ENCODE measurements around the gene FCN1.

The FCN1 gene

DNA sequence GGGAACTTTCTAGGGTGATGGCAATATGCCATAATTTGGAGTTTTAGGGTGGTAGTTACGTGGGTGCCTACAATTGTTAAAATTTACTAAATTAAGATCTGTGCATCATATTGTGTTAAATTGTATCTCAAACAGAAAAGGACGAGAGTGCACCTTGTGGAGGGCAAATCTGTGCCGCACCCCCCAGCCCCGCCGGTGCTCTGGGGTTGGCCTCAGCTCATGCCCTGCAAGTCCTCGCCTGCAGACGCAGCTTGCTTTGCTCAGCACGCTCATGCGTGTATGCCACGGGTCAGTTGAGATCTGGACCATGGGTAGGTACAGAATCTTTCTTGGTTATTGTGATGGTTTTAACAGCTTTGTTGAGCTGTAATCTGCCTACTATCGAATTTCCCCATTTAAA, 33.7 kb upstream of the FCN1 start:
- DNase-seq (ENCODE audit: low spot score) = no peak

- no peak for DNase-seq (ENCODE audit: low spot score)
Measured at GRCh38 chr9:134950386-134951210, 32.9 kb upstream of the FCN1 start.

DNA sequence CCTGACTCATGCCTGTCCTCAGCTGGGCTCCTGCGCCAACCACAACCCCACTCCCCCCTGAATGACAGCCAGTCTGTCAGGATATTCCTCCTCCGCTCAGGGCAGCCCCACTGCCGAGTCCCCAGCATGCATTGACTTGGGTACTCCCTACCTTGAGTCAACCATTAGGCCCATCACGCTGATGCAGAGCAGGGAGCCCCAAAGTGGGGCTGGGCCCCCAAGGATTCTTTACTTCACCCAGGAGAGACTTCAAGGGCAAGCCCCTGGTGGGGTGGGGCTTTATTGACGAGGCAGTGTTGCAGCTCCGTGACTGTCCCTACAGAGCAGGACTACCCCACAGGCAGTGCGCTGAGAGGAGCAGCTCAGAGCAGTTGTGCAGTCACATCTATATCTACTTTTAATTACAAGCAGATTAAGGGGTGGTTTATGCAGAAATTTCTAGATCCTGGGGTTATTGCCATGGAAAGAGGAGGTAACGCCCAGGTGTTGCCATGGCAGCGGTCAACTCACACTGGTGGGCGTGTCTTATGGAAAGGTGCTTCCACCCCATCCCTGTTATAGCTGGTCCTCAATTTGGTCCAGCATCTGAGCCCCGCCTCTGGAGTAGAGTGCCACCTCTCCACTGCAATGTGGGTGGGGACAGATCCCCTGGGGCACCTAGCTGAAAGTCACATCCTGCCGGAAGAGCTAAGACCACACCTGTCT, 32.1 kb upstream of the FCN1 start:
- no peak for DNase-seq (ENCODE audit: low spot score)

DNA sequence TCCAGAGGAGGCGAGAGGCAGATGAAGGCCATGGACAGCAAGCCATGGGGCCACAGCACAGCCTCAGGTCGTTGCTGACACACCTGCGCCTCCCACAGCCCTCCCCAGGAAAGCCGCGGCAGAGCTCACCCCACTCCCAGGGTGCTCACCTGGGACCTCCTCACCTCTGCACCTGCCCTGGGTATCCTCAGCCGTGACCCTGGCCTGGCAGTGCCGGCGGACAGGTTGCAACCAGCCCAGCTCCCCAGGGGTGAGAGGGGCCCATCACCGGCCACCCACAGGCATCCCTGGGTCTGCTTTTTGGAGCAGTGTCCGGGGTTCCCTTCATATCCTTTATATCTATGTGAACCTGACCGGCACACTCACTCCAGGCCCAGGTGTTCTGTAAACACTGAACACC, 30.4 kb upstream of the FCN1 start:
- DNase-seq (ENCODE audit: low spot score) = no peak

DNA sequence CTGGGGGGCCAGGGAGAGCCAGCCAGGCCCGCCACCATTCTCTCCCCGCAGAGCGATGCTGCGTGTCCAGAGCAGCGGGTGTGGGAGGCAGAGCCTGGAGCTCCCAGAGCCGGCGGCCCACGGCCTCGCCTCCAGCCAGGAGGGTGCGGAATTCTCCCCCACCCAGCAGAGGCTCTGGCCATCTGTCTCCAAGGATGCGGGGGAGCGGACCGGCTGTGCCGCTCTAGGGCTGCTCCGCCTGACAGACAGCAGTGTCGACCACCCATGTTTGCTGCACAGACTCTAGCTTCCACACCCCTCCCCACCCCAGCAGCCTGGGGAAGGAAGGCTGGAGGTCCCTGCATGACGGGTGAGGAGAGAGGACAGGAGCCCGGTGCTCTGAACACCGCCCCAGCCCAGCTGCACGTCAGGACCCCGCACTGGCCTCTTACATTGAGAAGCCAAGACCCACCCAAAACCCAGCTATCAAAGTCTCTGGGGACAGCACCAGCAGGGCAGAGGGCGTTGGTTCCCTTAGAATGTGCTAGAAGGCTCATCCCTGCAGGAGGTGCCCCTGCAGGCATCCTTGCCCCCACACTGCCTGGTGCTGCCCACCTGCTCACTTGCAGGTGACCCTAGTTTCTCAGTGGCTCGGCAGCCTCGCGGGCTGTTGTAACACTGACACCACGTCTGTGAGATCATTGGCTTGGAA, 29.7 kb upstream of the FCN1 start:
- DNase-seq (ENCODE audit: low spot score) = no peak

DNA sequence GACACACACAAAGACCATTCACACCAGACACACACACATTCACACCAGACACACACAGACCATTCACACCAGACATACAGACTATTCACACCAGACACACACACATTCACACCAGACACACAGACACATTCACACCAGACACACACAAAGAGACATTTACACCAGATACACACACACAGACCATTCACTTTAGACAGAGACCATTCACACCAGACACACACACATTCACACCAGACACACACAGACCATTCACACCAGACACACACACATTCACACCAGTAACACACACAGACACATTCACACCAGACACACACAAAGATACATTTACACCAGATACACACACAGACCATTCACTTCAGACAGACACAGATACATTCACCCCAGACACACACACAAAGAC, 29.0 kb upstream of the FCN1 start:
- DNase-seq (ENCODE audit: low spot score) = no peak

DNA sequence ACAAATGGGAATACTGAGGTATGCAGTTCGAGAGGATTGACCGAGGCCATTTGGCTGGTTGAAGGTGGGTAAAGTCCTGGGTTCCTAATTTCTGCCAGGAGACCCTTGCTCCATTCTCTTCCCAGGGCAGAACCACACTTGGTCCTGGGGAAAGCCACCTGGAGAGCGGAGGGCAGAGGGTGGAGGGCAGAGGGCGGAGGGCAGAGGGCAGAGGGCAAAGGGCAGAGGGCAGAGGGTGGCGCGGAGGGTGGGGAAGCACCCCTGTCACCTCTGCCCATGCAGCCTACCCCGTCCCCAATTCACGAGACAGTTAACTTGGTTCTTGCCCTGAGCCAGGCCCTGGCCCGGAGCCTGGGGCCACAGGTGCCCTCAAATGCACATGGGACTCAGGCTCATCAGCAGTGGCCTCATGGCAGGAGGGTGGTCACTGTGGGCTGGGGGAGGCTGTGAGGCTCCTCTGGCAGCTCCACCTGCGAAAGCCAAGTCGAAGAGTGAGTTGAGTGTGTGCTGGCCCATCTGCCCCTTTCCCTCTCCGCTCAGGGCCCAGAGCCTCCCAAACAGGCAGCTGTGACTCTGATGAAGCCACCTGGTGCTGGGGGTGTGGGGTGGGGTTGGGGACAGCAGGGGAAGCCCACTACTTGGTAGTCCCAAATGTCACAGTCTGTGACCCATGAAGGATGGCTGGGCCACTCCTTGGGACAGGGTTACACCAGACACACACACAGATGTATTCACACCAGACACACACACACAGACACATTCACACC, 28.0 kb upstream of the FCN1 start:
- DNase-seq (ENCODE audit: low spot score) = no peak

DNA sequence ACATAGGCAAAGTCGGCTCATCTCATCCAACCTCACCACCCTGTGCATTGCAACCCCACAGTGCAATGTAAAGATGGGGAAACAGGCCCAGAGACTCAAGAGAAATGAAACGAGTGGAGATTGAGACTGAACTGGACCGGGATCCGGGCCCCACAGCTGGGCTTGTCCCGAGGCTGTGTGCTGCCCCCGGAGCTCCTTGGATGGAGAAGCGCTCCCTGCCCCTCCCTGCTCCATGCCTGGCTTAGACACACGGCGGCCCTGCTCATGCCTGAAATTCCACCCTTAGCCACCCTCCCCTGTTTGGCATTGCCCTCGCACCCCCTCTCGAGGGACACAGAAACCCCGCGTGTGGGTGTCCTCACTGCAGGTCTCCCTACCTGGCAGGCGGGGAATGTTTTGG, 27.2 kb upstream of the FCN1 start:
- no peak for DNase-seq (ENCODE audit: low spot score)

GRCh38 chr9:134944351-134944802, 26.7 kb upstream of the FCN1 start:
- DNase-seq (ENCODE audit: low spot score) = no peak

DNA sequence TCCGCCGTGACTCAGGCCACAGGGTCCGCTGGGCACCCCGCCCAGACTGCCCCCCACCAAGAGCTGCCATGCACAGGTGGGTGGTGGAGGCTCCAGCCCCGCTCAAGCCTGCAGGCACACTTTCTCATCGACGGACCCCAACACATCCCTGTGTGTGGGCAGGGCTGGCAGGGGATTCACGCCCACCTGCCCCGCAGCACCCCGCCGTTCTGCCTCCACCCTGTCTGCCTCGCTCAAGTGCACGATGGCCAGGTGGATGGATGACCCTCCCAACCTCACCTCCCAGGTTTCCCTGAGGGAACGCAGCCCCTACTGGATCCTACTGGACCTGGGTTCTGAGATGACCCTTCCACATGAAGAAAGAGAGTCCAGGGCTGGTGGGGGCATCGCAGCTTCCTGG, 26.1 kb upstream of the FCN1 start:
- DNase-seq (ENCODE audit: low spot score) = no peak

DNA sequence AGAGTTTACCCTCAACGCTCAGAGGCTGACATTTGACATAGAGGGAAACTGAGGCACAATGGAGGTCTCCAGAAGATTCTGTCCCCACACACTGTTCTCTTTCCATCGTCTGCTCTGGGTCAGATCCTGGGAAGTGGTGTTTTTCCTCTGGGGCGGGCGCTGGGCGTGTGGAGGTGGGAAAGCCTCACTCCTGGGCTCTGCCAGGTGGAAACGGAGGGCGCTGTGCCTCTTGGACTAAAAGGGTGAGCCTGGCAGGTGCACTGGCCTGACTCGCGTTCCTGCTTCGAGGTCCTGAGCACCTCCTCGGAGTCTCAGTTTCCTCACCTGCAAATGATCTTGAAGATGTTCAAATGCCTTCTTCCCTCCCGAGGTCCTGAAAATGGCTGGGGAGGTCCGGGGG, 25.7 kb upstream of the FCN1 start:
- no peak for DNase-seq (ENCODE audit: low spot score)

DNA sequence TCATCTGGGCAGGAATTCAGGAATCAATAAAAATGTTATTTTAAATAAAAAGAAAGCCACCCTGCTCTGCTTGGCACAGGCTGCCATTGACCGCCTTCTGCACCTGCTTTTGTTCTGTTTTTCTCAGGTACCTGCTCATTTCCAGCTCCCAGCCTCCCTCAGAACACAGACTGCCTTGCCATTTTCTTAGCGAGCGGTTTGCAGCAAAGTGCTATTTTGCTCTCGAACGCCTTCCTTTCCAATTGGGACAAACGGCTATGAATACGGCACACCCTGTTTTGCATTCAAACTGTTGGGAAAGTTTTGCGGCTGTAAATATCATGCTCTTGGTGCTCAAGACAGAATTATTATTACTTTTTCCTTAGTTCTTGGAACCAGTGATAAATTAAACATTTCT, 25.1 kb upstream of the FCN1 start:
- DNase-seq (ENCODE audit: low spot score) = no peak

- DNase-seq (ENCODE audit: low spot score) = no peak
Measured at GRCh38 chr9:134942011-134942787, 24.5 kb upstream of the FCN1 start.

- no peak for DNase-seq (ENCODE audit: low spot score)
Measured at GRCh38 chr9:134940236-134941208, 22.8 kb upstream of the FCN1 start.

GRCh38 chr9:134939836-134940235, 22.1 kb upstream of the FCN1 start:
- DNase-seq (ENCODE audit: low spot score) = no peak

GRCh38 chr9:134939080-134939733, 21.5 kb upstream of the FCN1 start:
- no peak for DNase-seq (ENCODE audit: low spot score)

GRCh38 chr9:134938346-134939079, 20.8 kb upstream of the FCN1 start:
- no peak for DNase-seq (ENCODE audit: low spot score)

GRCh38 chr9:134937566-134938345, 20.0 kb upstream of the FCN1 start:
- DNase-seq (ENCODE audit: low spot score) = no peak

All from hepatic stellate cell (primary cell).